Mesothelial cell of epicardium (in vitro differentiated cells): ENCODE results near the gene RBM4. TPM values are rescaled to one million over a fixed set of nuclear protein-coding genes. Genes with fewer than 3 reads are reported as not detected.
A peak's percentile ranks its signal among the peaks of the same experiment; 100 is the strongest.
"Not testable (repeated sequence)": the region's sequence is repeated elsewhere in the genome, so short reads cannot be mapped to it uniquely, and the experiment has no call there.

ENCODE experiments used
- DNase-seq, 2 experiments: peaks; one replicate each; pipeline ENCODE4 v3.0.0; 2021; ENCODE audit warnings: low spot score in 2 of 2; ENCODE audit not compliant: unreplicated experiment in 2 of 2
- H3K27ac Mint-ChIP-seq: 2 replicates; pipeline ENCODE4 v1.8.0; 2021; ENCODE audit warnings: mixed read lengths
- H3K27me3 Mint-ChIP-seq: 2 replicates; pipeline ENCODE4 v1.8.0; 2021; ENCODE audit warnings: low read depth, mixed read lengths
- H3K36me3 Mint-ChIP-seq: 2 replicates; pipeline ENCODE4 v1.8.0; 2021; ENCODE audit warnings: mixed read lengths
- H3K4me1 Mint-ChIP-seq: 2 replicates; pipeline ENCODE4 v1.8.0; 2021; ENCODE audit warnings: mixed read lengths
- H3K4me3 Mint-ChIP-seq: 2 replicates; pipeline ENCODE4 v1.8.0; 2021; ENCODE audit warnings: mild to moderate bottlenecking, moderate library complexity, mixed read lengths
- H3K9me3 Mint-ChIP-seq: 2 replicates; pipeline ENCODE4 v1.8.0; 2021; ENCODE audit warnings: mixed read lengths
- total RNA-seq: library from RNA; stranded (reverse); gene quantifications from 3 replicates; pipeline ENCODE4 v1.2.1, GENCODE V29; 2021
- TF ChIP-seq, protein P1 (sequence below): fragments of 200-600 bp; sonication (generic); IDR thresholded peaks from one replicate; pipeline ENCODE4 v1.5.0; 2021; ENCODE audit warnings: antibody characterized with exemption; ENCODE audit not compliant: unreplicated experiment

Gene RBM4
- total RNA-seq, 1 donor from 2014 or later, result 240 TPM

GRCh38 chr11:66637557-66638176 lies 836 bp upstream of the RBM4 start:
- Mint-ChIP-seq H3K9me3 (no peaks in the 10 kb centered on the region), H3K4me3 (peak overlapping the region; percentile 97), H3K4me1 (peaks cover 42% of the 10 kb centered on the region), H3K27ac (peak overlapping the region; percentile 100), H3K27me3 (no peaks in the 10 kb centered on the region), H3K36me3 (peaks cover 25% of the 10 kb centered on the region)
- TF ChIP-seq, protein P1, sequence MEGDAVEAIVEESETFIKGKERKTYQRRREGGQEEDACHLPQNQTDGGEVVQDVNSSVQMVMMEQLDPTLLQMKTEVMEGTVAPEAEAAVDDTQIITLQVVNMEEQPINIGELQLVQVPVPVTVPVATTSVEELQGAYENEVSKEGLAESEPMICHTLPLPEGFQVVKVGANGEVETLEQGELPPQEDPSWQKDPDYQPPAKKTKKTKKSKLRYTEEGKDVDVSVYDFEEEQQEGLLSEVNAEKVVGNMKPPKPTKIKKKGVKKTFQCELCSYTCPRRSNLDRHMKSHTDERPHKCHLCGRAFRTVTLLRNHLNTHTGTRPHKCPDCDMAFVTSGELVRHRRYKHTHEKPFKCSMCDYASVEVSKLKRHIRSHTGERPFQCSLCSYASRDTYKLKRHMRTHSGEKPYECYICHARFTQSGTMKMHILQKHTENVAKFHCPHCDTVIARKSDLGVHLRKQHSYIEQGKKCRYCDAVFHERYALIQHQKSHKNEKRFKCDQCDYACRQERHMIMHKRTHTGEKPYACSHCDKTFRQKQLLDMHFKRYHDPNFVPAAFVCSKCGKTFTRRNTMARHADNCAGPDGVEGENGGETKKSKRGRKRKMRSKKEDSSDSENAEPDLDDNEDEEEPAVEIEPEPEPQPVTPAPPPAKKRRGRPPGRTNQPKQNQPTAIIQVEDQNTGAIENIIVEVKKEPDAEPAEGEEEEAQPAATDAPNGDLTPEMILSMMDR, result no peak
- DNase-seq, result peak in 1 of 2 experiments; percentile 44

DNA sequence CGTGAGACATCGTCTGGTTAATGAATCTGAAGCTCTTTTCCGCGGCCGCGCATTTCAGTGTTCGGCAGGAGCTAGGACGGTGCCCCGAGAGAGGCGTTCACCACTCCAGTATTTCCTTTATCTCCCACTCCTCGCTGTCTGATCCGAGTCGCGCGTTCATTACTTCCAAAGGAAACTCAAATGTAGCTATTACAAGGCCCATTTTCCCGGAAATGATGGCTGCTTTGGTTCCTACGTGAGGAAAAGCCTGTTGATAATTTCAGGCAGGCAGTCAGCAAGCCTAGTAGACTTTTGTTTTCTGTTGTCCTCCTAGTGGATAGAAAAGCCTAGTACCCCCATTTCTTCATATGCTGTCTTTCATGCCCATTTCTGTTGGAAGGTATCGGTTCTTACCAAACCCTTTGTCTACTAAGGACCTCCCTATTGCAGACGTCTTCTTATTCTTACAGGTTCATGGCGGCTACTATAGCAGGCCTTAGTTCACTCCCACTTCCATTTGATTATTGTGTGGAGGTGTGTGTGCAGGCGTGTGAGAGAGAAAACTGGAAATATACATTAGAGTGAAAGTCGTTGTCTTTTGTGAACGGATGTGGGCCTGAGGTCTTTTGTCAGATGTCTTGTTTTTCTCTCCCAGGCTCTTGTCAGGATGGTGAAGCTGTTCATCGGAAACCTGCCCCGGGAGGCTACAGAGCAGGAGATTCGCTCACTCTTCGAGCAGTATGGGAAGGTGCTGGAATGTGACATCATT lies 737 bp downstream of the RBM4 start:
- no peak for DNase-seq
- peaks cover 36% of the 10 kb centered on the region for H3K36me3 Mint-ChIP-seq
- peak overlapping the region; percentile 100 for H3K27ac Mint-ChIP-seq
- no peaks in the 10 kb centered on the region for H3K9me3 Mint-ChIP-seq
- H3K27me3 Mint-ChIP-seq, result no peaks in the 10 kb centered on the region
- H3K4me3 Mint-ChIP-seq, result peak overlapping the region; percentile 97
- peaks cover 58% of the 10 kb centered on the region for H3K4me1 Mint-ChIP-seq
- TF ChIP-seq, protein P1, result no peak

GRCh38 chr11:66639814-66640340 lies 1.4 kb downstream of the RBM4 start:
- H3K36me3 Mint-ChIP-seq, result peaks cover 37% of the 10 kb centered on the region
- H3K27me3 Mint-ChIP-seq, result not testable (repeated sequence)

DNA sequence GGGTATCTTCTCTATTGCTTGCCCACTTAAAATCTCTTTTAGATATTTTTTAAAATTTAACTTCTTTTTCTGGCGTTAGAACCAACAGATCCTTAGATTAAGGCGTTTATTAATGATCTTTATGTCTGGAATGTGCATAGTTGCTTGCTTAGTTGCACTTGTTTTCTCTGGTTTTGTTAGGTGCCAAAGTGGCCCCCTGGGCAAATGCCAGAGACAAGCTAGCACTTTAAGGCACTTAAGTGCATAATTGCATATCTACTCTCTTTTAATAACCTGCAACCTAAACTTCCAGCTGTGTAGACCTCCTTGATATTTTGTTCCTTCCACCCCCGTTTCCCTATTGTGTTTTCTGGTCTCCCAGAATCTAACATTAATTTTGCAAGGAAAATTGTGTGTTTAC lies 3.3 kb downstream of the RBM4 start:
- peaks cover 54% of the 10 kb centered on the region for H3K36me3 Mint-ChIP-seq
- no peaks in the 10 kb centered on the region for H3K9me3 Mint-ChIP-seq
- TF ChIP-seq, protein P1, result no peak
- DNase-seq, result no peak
- no peaks in the 10 kb centered on the region for H3K27me3 Mint-ChIP-seq
- H3K27ac Mint-ChIP-seq, result peak overlapping the region; percentile 15
- H3K4me3 Mint-ChIP-seq, result peak overlapping the region; percentile 97
- peaks cover 80% of the 10 kb centered on the region for H3K4me1 Mint-ChIP-seq

More at GRCh38 chr11:66639814-66640340, 1.4 kb downstream of the RBM4 start:
- H3K27ac Mint-ChIP-seq, result peak overlapping the region; percentile 100
- DNase-seq, H3K9me3 Mint-ChIP-seq: not testable (repeated sequence)
- H3K4me3 Mint-ChIP-seq, result peak overlapping the region; percentile 97
- peaks cover 64% of the 10 kb centered on the region for H3K4me1 Mint-ChIP-seq

DNA sequence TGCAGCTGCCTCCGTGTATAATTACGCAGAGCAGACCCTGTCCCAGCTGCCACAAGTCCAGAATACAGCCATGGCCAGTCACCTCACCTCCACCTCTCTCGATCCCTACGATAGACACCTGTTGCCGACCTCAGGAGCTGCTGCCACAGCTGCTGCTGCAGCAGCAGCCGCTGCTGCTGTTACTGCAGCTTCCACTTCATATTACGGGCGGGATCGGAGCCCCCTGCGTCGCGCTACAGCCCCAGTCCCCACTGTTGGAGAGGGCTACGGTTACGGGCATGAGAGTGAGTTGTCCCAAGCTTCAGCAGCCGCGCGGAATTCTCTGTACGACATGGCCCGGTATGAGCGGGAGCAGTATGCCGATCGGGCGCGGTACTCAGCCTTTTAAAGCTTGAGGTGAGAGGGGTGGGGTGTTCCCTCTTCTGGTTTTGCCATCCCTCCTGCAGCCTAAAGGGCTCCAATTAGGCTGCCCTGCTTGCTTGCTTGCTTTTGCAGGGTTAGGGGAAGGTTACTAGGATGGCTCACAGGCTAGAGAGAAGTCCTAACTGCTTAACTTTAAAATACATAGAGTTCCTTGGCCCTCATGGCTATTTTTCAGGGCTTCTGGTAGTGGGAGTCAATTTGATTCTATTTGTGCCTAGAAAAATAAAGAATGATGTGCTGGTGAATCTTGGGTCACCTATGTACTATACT lies 5.4 kb downstream of the RBM4 start:
- peak overlapping the region; percentile 97 for H3K4me3 Mint-ChIP-seq
- no peak overlapping the region for H3K27ac Mint-ChIP-seq
- peaks cover 71% of the 10 kb centered on the region for H3K4me1 Mint-ChIP-seq
- no peak for DNase-seq
- H3K27me3 Mint-ChIP-seq, result no peaks in the 10 kb centered on the region
- peaks cover 64% of the 10 kb centered on the region for H3K36me3 Mint-ChIP-seq
- no peaks in the 10 kb centered on the region for H3K9me3 Mint-ChIP-seq
- TF ChIP-seq, protein P1, result no peak
